Neuronal stem cell (in vitro differentiated cells): ENCODE results near the gene SGPP2.

Experiments used
- DNase-seq: peaks from one replicate; pipeline ENCODE4 v3.0.0-alpha.2; 2013; ENCODE audit warnings: low spot score
- H2AFZ ChIP-seq: one replicate; pipeline ENCODE4 v1.6.1; 2013; ENCODE audit warnings: mild to moderate bottlenecking, low read length, inconsistent platforms
- H2AK5ac ChIP-seq: 2 replicates; pipeline ENCODE4 v1.6.1; 2013; ENCODE audit warnings: low read depth, mild to moderate bottlenecking, inconsistent platforms, low read length, moderate library complexity, mixed read lengths
- H2BK120ac ChIP-seq: 2 replicates; pipeline ENCODE4 v1.6.1; 2013; ENCODE audit warnings: low read depth, mild to moderate bottlenecking, inconsistent platforms, low read length, moderate library complexity, mixed read lengths
- H2BK12ac ChIP-seq: one replicate; pipeline ENCODE4 v1.6.1; 2013; ENCODE audit warnings: low read length, inconsistent platforms
- H2BK15ac ChIP-seq: 2 replicates; pipeline ENCODE4 v1.6.1; 2013; ENCODE audit warnings: mild to moderate bottlenecking, low read length, inconsistent platforms, mixed read lengths
- H2BK5ac ChIP-seq: one replicate; pipeline ENCODE4 v1.6.1; 2013; ENCODE audit warnings: inconsistent platforms, mild to moderate bottlenecking, low read length, moderate library complexity
- H3K14ac ChIP-seq: one replicate; pipeline ENCODE4 v1.6.1; 2013; ENCODE audit warnings: low read length, inconsistent platforms
- H3K18ac ChIP-seq: 2 replicates; pipeline ENCODE4 v1.6.1; 2013; ENCODE audit warnings: low read length, inconsistent platforms
- H3K23ac ChIP-seq: 2 replicates; pipeline ENCODE4 v1.6.1; 2013; ENCODE audit warnings: low read depth, mild to moderate bottlenecking, mixed read lengths, low read length, inconsistent platforms; ENCODE audit not compliant: poor library complexity
- H3K27ac ChIP-seq: replicated peaks from 3 replicates; pipeline ENCODE4 v1.5.1; 2013; ENCODE audit warnings: low read length, inconsistent platforms
- H3K27me3 ChIP-seq, 3 experiments: 2 replicates each; pipeline ENCODE4 v1.6.1; 2013; ENCODE audit warnings: low read length in 3 of 3, mild to moderate bottlenecking in 2 of 3, inconsistent platforms in 1 of 3, low read depth in 1 of 3, mixed read lengths in 1 of 3, moderate library complexity in 1 of 3; ENCODE audit not compliant: control insufficient read depth in 3 of 3, insufficient read depth in 3 of 3
- H3K36me3 ChIP-seq, 2 donors: replicated peaks in 1 of 2; 2 replicates each; pipeline ENCODE4 v1.6.1; 2013; ENCODE audit warnings: low read length in 2 of 2; ENCODE audit not compliant: control insufficient read depth in 2 of 2, insufficient read depth in 2 of 2
- H3K4ac ChIP-seq: 2 replicates; pipeline ENCODE4 v1.6.1; 2013; ENCODE audit warnings: inconsistent platforms, mild to moderate bottlenecking, low read length, moderate library complexity
- H3K4me1 ChIP-seq, 2 donors: 1 replicate in 1 of 2; 2 replicates in 1 of 2; pipeline ENCODE4 v1.6.1; 2013; ENCODE audit warnings: low read length in 2 of 2, low read depth in 1 of 2; ENCODE audit not compliant: control insufficient read depth in 2 of 2, insufficient read depth in 1 of 2
- H3K4me2 ChIP-seq: one replicate; pipeline ENCODE4 v1.6.1; 2013; ENCODE audit warnings: mild to moderate bottlenecking, low read length, inconsistent platforms; ENCODE audit not compliant: insufficient read depth, poor library complexity, severe bottlenecking
- H3K4me3 ChIP-seq, 2 donors: 2 replicates each; pipeline ENCODE4 v1.5.1; 2013; ENCODE audit warnings: low read length in 2 of 2, mild to moderate bottlenecking in 2 of 2, inconsistent platforms in 1 of 2, moderate library complexity in 1 of 2
- H3K79me1 ChIP-seq: one replicate; pipeline ENCODE4 v1.6.1; 2013; ENCODE audit warnings: low read depth, mild to moderate bottlenecking, inconsistent platforms, low read length, moderate library complexity
- H3K9ac ChIP-seq: one replicate; pipeline ENCODE4 v1.6.1; 2013; ENCODE audit warnings: mild to moderate bottlenecking, low read depth, low read length, inconsistent platforms; ENCODE audit not compliant: poor library complexity
- H3K9me3 ChIP-seq, 2 donors: replicated peaks in 1 of 2; 2 replicates each; pipeline versions ENCODE3 to v1.6.1; 2013; ENCODE audit warnings: low read length in 2 of 2, mild to moderate bottlenecking in 2 of 2, inconsistent platforms in 1 of 2, low read depth in 1 of 2, mixed read lengths in 1 of 2, moderate library complexity in 1 of 2; ENCODE audit not compliant: control insufficient read depth in 2 of 2, insufficient read depth in 1 of 2
- H4K8ac ChIP-seq: one replicate; pipeline ENCODE4 v1.6.1; 2013; ENCODE audit warnings: low read depth, mild to moderate bottlenecking, inconsistent platforms, low read length, moderate library complexity
- H4K91ac ChIP-seq: one replicate; pipeline ENCODE4 v1.6.1; 2013; ENCODE audit warnings: low read length, low read depth, mild to moderate bottlenecking, inconsistent platforms; ENCODE audit not compliant: poor library complexity
- WGBS, 2 donors: extraction: QIAGEN DNeasy Blood & Tissue Kit; methylation state at CpG; one replicate each; pipeline ENCODE4 v1.1.7; 2013; ENCODE audit warnings: missing lambda C conversion rate in 2 of 2, mixed read lengths in 1 of 2; ENCODE audit not compliant: insufficient read length in 2 of 2, insufficient replicate concordance in 1 of 2; ENCODE audit errors: extremely low coverage in 2 of 2; 5-methylcytosine and 5-hydroxymethylcytosine counted together

Gene SGPP2

DNA sequence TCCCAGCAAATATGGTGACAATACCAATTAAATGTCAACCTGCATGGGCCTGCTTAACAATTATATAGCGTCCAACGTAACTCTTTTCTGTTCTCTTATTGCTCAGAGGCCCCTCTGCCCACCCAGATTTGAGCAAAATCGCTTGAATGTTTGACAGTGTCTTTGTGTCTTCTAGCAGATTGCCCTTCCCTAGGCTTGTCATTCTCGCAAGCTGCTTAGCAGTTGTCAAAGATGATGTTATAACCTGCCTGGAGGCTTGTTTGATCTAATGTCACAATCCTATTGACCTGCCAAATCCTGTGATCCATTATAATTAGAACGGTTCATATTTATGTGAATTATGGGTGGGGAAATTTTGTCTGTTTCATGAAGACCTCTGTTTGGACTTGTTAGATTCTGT, 122.7 kb downstream of the SGPP2 start:
- Histone ChIP-seq H3K79me1 (no peaks in the 10 kb centered on the region), H2BK120ac (no peak overlapping the region), H3K23ac (no peak overlapping the region), H3K4me3 (no peak overlapping the region), H3K27me3 (no peaks in the 10 kb centered on the region), H3K9me3 (no peaks in the 10 kb centered on the region), H3K36me3 (no peaks in the 10 kb centered on the region), H3K9ac (no peak overlapping the region), H2BK5ac (no peak overlapping the region), H4K91ac (no peak overlapping the region), H2AFZ (peak overlapping the region; percentile 5), H2AK5ac (no peak overlapping the region), H3K4ac (no peak overlapping the region), H2BK15ac (no peak overlapping the region), H3K14ac (no peak overlapping the region), H3K4me1 (peaks cover 10 to 33% of the 10 kb centered on the region in 2 donors), H3K4me2 (no peak overlapping the region), H2BK12ac (no peak overlapping the region), H3K18ac (no peak overlapping the region), H4K8ac (no peak overlapping the region), H3K27ac (no peak overlapping the region)
- DNase-seq, result no peak
- WGBS, 2 donors, result no CpG with 5 or more reads among the region's 5 CpGs

DNA sequence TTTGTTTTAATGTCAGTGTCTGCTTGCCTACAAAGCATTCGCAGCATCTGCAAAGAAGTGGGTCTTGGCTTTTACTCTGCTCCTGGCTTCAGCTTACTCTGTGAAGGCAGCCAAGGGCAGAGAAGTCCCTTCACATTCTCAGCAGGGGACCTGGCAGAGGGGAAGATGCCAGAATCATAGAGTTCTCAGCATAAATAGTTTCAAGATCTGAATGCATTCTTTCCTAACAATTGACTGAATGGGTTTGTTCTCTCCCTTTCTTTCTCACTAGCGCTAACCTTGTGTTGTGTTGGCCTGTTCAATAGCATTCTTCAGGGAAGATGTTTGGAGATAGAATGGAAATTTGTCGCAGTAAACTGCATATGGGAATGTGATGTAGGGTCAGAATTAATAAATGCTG, 124.6 kb downstream of the SGPP2 start:
- H4K91ac ChIP-seq, result no peak overlapping the region
- H3K27me3 ChIP-seq, result no peaks in the 10 kb centered on the region
- no peak overlapping the region for H3K14ac ChIP-seq
- H2AK5ac ChIP-seq, result no peak overlapping the region
- H3K79me1 ChIP-seq, result no peaks in the 10 kb centered on the region
- no peak overlapping the region for H3K4ac ChIP-seq
- H3K9ac ChIP-seq, result no peak overlapping the region
- no peak overlapping the region for H3K4me3 ChIP-seq
- H2BK5ac ChIP-seq, result no peak overlapping the region
- H3K4me1 ChIP-seq, result peaks cover 15 to 35% of the 10 kb centered on the region in 2 donors
- no peak overlapping the region for H3K27ac ChIP-seq
- H4K8ac ChIP-seq, result no peak overlapping the region
- H2BK120ac ChIP-seq, result no peak overlapping the region
- peak; percentile 65 for DNase-seq
- H2AFZ ChIP-seq, result peak overlapping the region; percentile 21
- no peak overlapping the region for H3K18ac ChIP-seq
- H2BK12ac ChIP-seq, result no peak overlapping the region
- no peak overlapping the region for H3K23ac ChIP-seq
- H2BK15ac ChIP-seq, result no peak overlapping the region
- no peaks in the 10 kb centered on the region for H3K36me3 ChIP-seq
- no CpG with 5 or more reads among the region's 3 CpGs for WGBS, 2 donors
- H3K4me2 ChIP-seq, result no peak overlapping the region
- no peaks in the 10 kb centered on the region for H3K9me3 ChIP-seq

DNA sequence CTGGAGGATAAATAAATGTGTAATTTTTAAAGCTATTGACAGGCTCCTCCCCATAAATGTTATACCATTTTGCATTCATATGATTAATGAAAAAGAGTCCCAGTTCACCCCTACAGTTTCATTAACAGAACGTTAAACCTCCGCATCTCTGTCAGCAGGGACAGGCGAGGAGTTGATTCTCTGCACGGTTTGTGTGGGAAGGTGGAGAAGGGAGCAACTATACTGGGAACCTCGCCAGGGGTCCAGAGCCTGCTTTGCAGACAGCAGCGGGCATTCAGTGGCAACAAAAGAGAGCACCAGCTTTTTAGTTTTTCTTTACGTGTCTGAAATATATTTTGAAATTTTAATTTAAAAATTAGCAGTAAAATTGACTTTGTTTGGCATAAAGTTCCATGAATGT, 130.2 kb downstream of the SGPP2 start:
- H3K27ac ChIP-seq, result no peak overlapping the region
- H2BK120ac ChIP-seq, result no peak overlapping the region

GRCh38 chr2:222561151-222561550, 136.8 kb downstream of the SGPP2 start:
- H3K9ac ChIP-seq, result no peak overlapping the region
- H2BK120ac ChIP-seq, result no peak overlapping the region
- H4K8ac ChIP-seq, result no peak overlapping the region
- no peak overlapping the region for H3K4ac ChIP-seq
- no peaks in the 10 kb centered on the region for H3K9me3 ChIP-seq
- no peak overlapping the region for H3K18ac ChIP-seq
- H3K4me3 ChIP-seq, result no peak overlapping the region
- H3K27ac ChIP-seq, result no peak overlapping the region
- no peak overlapping the region for H3K4me2 ChIP-seq
- no peak overlapping the region for H2BK5ac ChIP-seq
- H3K27me3 ChIP-seq, result peaks cover 0 to 2% (median 0%) of the 10 kb centered on the region in 3 experiments
- no peaks in the 10 kb centered on the region for H3K4me1 ChIP-seq
- no peak overlapping the region for H2BK15ac ChIP-seq
- H2BK12ac ChIP-seq, result no peak overlapping the region
- H3K14ac ChIP-seq, result no peak overlapping the region
- DNase-seq, result no peak
- no peak overlapping the region for H3K23ac ChIP-seq
- no peak overlapping the region for H2AK5ac ChIP-seq
- H4K91ac ChIP-seq, result no peak overlapping the region
- H2AFZ ChIP-seq, result no peak overlapping the region
- no CpG with 5 or more reads among the region's 4 CpGs for WGBS, 2 donors
- no peaks in the 10 kb centered on the region for H3K79me1 ChIP-seq
- peaks cover 0 to 9% of the 10 kb centered on the region in 2 donors for H3K36me3 ChIP-seq

More for the DNA sequence above, 130.2 kb downstream of the SGPP2 start:
- Histone ChIP-seq H2AFZ (no peak overlapping the region), H3K23ac (no peak overlapping the region), H3K79me1 (no peaks in the 10 kb centered on the region), H3K36me3 (no peaks in the 10 kb centered on the region), H4K91ac (no peak overlapping the region), H3K9ac (no peak overlapping the region), H2BK12ac (no peak overlapping the region), H3K27me3 (no peaks in the 10 kb centered on the region), H2AK5ac (no peak overlapping the region), H2BK15ac (no peak overlapping the region), H3K18ac (no peak overlapping the region), H2BK5ac (no peak overlapping the region), H3K4me2 (no peak overlapping the region), H4K8ac (no peak overlapping the region), H3K9me3 (no peaks in the 10 kb centered on the region), H3K4me1 (peaks cover 5% of the 10 kb centered on the region in 2 donors), H3K4me3 (no peak overlapping the region), H3K4ac (no peak overlapping the region), H3K14ac (no peak overlapping the region)
- WGBS, 2 donors, result no CpG with 5 or more reads among the region's 7 CpGs
- no peak for DNase-seq
